ENCODE data around the gene MYH9.

GRCh38 chr22:36419177-36419911, 31.6 kb upstream of the MYH9 start:
- no peak for TF ChIP-seq CTCF (IDR thresholded peaks at IDR 0.05)
- peak; percentile 19 to 32 for TF ChIP-seq POLR2A (IDR thresholded peaks at IDR 0.05)
